Measurements from ENCODE around the gene ARHGAP33. TPM values are rescaled to one million over a fixed set of nuclear protein-coding genes. Genes with fewer than 3 reads are reported as not detected.

Gene ARHGAP33
- total RNA-seq, 2 donors from 2014 or later = 66.8 to 86.0 TPM

GRCh38 chr19:35781650-35782049 is 6.3 kb downstream of the ARHGAP33 start:
- no peak overlapping the region for H3K4me3 Mint-ChIP-seq
- ATAC-seq (replicated peaks in 1 of 2) (no peak), DNase-seq (no peak)
- no peaks in the 10 kb centered on the region for H3K27me3 Mint-ChIP-seq (ENCODE audit: low read depth)
- peaks cover 0 to 3% of the 10 kb centered on the region in 2 donors for H3K36me3 Mint-ChIP-seq (ENCODE audit: insufficient read depth in 2 of 2)
- no peaks in the 10 kb centered on the region for H3K9me3 Mint-ChIP-seq
- H3K27ac Mint-ChIP-seq = no peak overlapping the region
- H3K4me1 Mint-ChIP-seq (ENCODE audit: low read depth) = peaks cover 4% of the 10 kb centered on the region

GRCh38 chr19:35782589-35782988 is 7.2 kb downstream of the ARHGAP33 start:
- peaks cover 0 to 3% of the 10 kb centered on the region in 2 donors for H3K36me3 Mint-ChIP-seq (ENCODE audit: insufficient read depth in 2 of 2)
- H3K27me3 Mint-ChIP-seq (ENCODE audit: low read depth) = no peaks in the 10 kb centered on the region
- H3K4me1 Mint-ChIP-seq (ENCODE audit: low read depth) = no peaks in the 10 kb centered on the region
- H3K4me3 Mint-ChIP-seq = no peak overlapping the region
- DNase-seq = no peak
- H3K9me3 Mint-ChIP-seq = no peaks in the 10 kb centered on the region
- no peak for ATAC-seq (replicated peaks in 1 of 2)
- H3K27ac Mint-ChIP-seq = no peak overlapping the region

DNA sequence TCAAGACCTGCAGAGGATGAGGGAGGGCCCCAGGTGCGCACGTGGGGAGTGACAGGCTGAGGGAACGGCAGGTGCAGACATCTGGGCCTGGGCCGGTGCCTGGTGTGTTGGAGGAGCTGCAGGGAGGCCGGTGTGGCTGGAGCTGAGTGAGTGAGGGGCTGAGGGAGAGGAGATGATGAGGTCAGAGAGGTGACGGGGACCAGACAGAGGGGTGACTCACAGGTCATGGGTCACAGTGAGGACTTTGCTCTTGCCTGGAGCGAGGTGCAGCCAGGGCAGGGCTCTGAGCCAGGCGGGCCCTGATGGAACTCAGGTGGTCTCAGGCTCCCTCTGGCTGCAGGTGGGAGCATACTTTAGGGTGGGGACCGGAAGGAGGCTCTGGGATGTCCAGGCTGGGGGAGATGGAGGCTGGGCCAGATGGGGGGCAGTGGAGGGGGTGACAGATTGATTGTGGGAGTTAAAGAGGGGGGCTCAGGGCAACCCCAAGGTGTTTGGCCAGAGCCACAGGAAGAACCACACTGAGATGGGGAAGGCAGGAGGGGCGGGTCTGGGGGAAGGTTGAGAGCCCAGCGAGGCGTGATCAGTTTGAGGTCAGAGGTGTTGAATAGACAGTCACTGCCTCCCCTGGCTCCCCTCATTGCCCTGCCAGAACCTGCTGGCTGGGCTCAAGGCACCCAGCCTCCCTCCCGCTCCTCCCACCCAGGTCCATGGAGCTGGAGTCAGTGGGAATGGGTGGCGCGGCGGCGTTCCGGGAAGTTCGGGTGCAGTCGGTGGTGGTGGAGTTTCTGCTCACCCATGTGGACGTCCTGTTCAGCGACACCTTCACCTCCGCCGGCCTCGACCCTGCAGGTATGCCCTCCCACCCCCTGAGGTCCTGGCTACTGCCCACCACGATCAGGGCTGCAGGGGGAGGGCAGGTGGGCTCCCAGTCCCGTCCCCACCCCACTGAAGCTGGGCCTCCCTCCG is 8.4 kb downstream of the ARHGAP33 start:
- Mint-ChIP-seq H3K9me3 (no peaks in the 10 kb centered on the region), H3K27ac (no peak overlapping the region), H3K27me3 (ENCODE audit: low read depth) (no peaks in the 10 kb centered on the region), H3K4me1 (ENCODE audit: low read depth) (no peaks in the 10 kb centered on the region), H3K4me3 (no peak overlapping the region), H3K36me3 (ENCODE audit: insufficient read depth in 2 of 2) (peaks cover 0 to 3% of the 10 kb centered on the region in 2 donors)
- ATAC-seq (replicated peaks in 1 of 2) = peak in 1 of 2 donors; percentile 26
- DNase-seq = no peak

DNA sequence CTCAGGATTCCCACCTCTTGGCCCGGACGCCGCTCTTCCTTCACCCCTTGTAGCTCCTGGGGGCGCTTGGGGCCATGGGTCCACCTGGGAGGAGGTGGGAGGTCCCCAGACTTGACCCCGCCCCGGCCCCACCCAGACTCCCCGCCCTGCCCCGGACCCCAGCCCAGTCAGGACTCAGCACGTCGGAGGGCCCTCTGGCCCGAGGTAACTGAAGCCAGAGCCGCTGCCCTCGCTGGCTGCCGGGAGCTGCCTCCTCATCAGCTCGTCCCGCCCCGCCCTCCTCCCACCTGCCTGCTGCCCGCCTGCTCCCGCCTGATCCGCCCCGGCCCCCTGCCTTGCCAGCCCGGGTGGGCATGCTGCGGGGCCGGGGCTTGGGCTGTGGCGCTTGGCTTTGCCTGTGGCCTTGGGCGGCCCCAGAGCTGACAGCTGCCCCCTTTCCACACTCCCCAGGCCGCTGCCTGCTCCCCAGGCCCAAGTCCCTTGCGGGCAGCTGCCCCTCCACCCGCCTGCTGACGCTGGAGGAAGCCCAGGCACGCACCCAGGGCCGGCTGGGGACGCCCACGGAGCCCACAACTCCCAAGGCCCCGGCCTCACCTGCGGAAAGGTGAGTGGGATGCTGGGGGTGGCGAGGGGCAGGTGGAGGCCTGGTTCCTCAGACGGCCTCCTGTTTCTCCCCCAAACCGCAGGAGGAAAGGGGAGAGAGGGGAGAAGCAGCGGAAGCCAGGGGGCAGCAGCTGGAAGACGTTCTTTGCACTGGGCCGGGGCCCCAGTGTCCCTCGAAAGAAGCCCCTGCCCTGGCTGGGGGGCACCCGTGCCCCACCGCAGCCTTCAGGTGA is 9.4 kb downstream of the ARHGAP33 start:
- no peak for DNase-seq
- H3K27ac Mint-ChIP-seq = no peak overlapping the region

DNA sequence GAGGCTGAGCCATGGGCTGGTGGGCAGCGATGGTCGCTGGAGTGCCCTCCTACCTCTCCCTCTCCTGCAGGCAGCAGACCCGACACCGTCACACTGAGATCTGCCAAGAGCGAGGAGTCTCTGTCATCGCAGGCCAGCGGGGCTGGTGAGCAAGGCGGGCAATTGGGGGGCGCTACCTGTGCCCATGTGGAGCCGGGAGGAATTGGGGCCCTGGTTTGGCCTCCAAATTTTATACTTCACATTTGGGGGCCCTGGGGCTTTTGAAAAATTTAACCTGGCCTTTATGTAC is 9.9 kb downstream of the ARHGAP33 start:
- Mint-ChIP-seq H3K9me3 (no peaks in the 10 kb centered on the region), H3K27ac (no peak overlapping the region), H3K36me3 (ENCODE audit: insufficient read depth in 2 of 2) (peaks cover 0 to 3% of the 10 kb centered on the region in 2 donors), H3K4me1 (ENCODE audit: low read depth) (no peaks in the 10 kb centered on the region), H3K4me3 (no peak overlapping the region), H3K27me3 (ENCODE audit: low read depth) (no peaks in the 10 kb centered on the region)
- ATAC-seq (replicated peaks in 1 of 2) = no peak
- no peak for DNase-seq

More for the DNA sequence above, 9.4 kb downstream of the ARHGAP33 start:
- peaks cover 0 to 3% of the 10 kb centered on the region in 2 donors for H3K36me3 Mint-ChIP-seq (ENCODE audit: insufficient read depth in 2 of 2)
- H3K4me3 Mint-ChIP-seq = no peak overlapping the region
- ATAC-seq (replicated peaks in 1 of 2) = no peak
- no peaks in the 10 kb centered on the region for H3K9me3 Mint-ChIP-seq
- no peaks in the 10 kb centered on the region for H3K27me3 Mint-ChIP-seq (ENCODE audit: low read depth)
- H3K4me1 Mint-ChIP-seq (ENCODE audit: low read depth) = no peaks in the 10 kb centered on the region

DNA sequence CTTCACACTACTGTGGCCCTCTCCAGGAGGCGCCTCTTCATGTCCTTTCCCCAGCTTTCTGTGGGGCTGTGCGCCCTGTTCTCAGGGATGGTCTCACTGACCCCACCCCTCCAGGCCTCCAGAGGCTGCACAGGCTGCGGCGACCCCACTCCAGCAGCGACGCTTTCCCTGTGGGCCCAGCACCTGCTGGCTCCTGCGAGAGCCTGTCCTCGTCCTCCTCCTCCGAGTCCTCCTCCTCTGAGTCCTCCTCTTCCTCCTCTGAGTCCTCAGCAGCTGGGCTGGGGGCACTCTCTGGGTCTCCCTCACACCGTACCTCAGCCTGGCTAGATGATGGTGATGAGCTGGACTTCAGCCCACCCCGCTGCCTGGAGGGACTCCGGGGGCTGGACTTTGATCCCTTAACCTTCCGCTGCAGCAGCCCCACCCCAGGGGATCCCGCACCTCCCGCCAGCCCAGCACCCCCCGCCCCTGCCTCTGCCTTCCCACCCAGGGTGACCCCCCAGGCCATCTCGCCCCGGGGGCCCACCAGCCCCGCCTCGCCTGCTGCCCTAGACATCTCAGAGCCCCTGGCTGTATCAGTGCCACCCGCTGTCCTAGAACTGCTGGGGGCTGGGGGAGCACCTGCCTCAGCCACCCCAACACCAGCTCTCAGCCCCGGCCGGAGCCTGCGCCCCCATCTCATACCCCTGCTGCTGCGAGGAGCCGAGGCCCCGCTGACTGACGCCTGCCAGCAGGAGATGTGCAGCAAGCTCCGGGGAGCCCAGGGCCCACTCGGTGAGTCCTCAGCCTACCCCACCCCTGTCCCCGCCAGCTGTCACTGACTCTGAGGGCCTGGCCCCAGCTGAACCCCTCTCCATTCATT is 11.2 kb downstream of the ARHGAP33 start:
- Mint-ChIP-seq H3K9me3 (no peaks in the 10 kb centered on the region), H3K4me3 (no peak overlapping the region), H3K27me3 (ENCODE audit: low read depth) (no peaks in the 10 kb centered on the region), H3K27ac (no peak overlapping the region), H3K36me3 (ENCODE audit: insufficient read depth in 2 of 2) (peaks cover 0 to 3% of the 10 kb centered on the region in 2 donors), H3K4me1 (ENCODE audit: low read depth) (no peaks in the 10 kb centered on the region)
- no peak for ATAC-seq (replicated peaks in 1 of 2)
- no peak for DNase-seq

DNA sequence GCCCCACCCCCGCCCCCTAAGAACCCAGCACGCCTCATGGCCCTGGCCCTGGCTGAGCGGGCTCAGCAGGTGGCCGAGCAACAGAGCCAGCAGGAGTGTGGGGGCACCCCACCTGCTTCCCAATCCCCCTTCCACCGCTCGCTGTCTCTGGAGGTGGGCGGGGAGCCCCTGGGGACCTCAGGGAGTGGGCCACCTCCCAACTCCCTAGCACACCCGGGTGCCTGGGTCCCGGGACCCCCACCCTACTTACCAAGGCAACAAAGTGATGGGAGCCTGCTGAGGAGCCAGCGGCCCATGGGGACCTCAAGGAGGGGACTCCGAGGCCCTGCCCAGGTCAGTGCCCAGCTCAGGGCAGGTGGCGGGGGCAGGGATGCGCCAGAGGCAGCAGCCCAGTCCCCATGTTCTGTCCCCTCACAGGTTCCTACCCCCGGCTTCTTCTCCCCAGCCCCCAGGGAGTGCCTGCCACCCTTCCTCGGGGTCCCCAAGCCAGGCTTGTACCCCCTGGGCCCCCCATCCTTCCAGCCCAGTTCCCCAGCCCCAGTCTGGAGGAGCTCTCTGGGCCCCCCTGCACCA is 11.9 kb downstream of the ARHGAP33 start:
- peaks cover 0 to 3% of the 10 kb centered on the region in 2 donors for H3K36me3 Mint-ChIP-seq (ENCODE audit: insufficient read depth in 2 of 2)
- H3K4me3 Mint-ChIP-seq = no peak overlapping the region
- no peaks in the 10 kb centered on the region for H3K9me3 Mint-ChIP-seq
- no peaks in the 10 kb centered on the region for H3K27me3 Mint-ChIP-seq (ENCODE audit: low read depth)
- DNase-seq = no peak
- no peak for ATAC-seq (replicated peaks in 1 of 2)
- no peak overlapping the region for H3K27ac Mint-ChIP-seq
- no peaks in the 10 kb centered on the region for H3K4me1 Mint-ChIP-seq (ENCODE audit: low read depth)

DNA sequence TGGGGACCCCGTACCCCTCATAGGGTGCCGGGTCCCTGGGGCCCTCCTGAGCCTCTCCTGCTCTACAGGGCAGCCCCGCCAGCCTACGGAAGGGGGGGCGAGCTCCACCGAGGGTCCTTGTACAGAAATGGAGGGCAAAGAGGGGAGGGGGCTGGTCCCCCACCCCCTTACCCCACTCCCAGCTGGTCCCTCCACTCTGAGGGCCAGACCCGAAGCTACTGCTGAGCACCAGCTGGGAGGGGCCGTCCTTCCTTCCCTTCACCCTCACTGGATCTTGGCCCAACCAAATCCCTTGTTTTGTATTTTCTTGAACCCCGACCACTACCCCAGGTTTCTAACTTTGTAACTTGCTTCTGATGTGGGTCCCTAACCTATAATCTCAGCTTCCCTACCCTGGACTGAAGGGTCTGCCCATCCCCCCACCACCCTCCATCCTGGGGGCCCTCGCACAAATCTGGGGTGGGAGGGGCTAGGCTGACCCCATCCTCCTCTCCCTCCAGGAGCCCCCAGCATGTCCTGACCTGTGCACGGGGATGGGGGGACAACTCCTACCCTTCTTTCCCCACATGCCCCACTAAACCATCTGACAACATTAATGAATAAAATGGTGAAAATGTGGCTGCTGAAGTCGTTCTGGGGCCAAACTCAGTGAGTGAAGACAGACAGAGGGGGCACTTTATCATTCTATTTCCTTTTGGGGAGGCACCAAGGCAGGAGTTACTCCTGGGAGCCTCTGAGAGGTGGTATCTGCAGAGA is 13.0 kb downstream of the ARHGAP33 start:
- Mint-ChIP-seq H3K27me3 (ENCODE audit: low read depth) (no peaks in the 10 kb centered on the region), H3K4me3 (no peak overlapping the region), H3K4me1 (ENCODE audit: low read depth) (no peaks in the 10 kb centered on the region), H3K9me3 (no peaks in the 10 kb centered on the region), H3K27ac (no peak overlapping the region), H3K36me3 (ENCODE audit: insufficient read depth in 2 of 2) (no peaks in the 10 kb centered on the region)
- DNase-seq (no peak), ATAC-seq (replicated peaks in 1 of 2) (no peak)

- H3K4me3 Mint-ChIP-seq = no peak overlapping the region
- H3K27ac Mint-ChIP-seq = no peak overlapping the region
- H3K27me3 Mint-ChIP-seq (ENCODE audit: low read depth) = no peaks in the 10 kb centered on the region
- H3K9me3 Mint-ChIP-seq = no peaks in the 10 kb centered on the region
- H3K36me3 Mint-ChIP-seq (ENCODE audit: insufficient read depth in 2 of 2) = no peaks in the 10 kb centered on the region
- no peaks in the 10 kb centered on the region for H3K4me1 Mint-ChIP-seq (ENCODE audit: low read depth)
- ATAC-seq (replicated peaks in 1 of 2) (no peak), DNase-seq (no peak)
Observed at GRCh38 chr19:35789195-35789977, 14.0 kb downstream of the ARHGAP33 start.

GRCh38 chr19:35789978-35790944 is 14.9 kb downstream of the ARHGAP33 start:
- H3K4me3 Mint-ChIP-seq = no peak overlapping the region
- no peaks in the 10 kb centered on the region for H3K36me3 Mint-ChIP-seq (ENCODE audit: insufficient read depth in 2 of 2)
- no peaks in the 10 kb centered on the region for H3K9me3 Mint-ChIP-seq
- H3K27ac Mint-ChIP-seq = no peak overlapping the region
- no peak for ATAC-seq (replicated peaks in 1 of 2)
- H3K27me3 Mint-ChIP-seq (ENCODE audit: low read depth) = no peaks in the 10 kb centered on the region
- DNase-seq = no peak
- no peaks in the 10 kb centered on the region for H3K4me1 Mint-ChIP-seq (ENCODE audit: low read depth)

All from activated T-cell treated with anti-CD3 and anti-CD28 coated beads, Interleukin-2, amount 50 U/mL, for 72 hours (primary cell).